ENCODE results near the gene PTGR2.

- no peak for TF ChIP-seq CTCF (conservative IDR thresholded peaks at IDR 0.05; ENCODE audit: low read depth, low read length)
- no peak for TF ChIP-seq EZH2 (IDR thresholded peaks at IDR 0.05; ENCODE audit: borderline replicate concordance, low read depth, low read length, poor library complexity, severe bottlenecking)
Observed at GRCh38 chr14:73833530-73834260, 17.9 kb upstream of the PTGR2 start.
